Upper lobe of left lung (tissue), 6 donors: ENCODE data around the gene EXTL1. TPM values are rescaled to one million over a fixed set of nuclear protein-coding genes. Genes with fewer than 3 reads are reported as not detected.

Experiments
- ATAC-seq, 2 donors: fragments of 200-7000 bp; cut with Tn5 transposase; one replicate each; pipeline ENCODE4 v1.9.1; 2022; ENCODE audit warnings: mild to moderate bottlenecking in 2 of 2, moderate library complexity in 2 of 2; ENCODE audit not compliant: low FRiP score in 2 of 2
- DNase-seq, 2 donors: peaks; one replicate each; pipeline ENCODE4 v3.0.0-alpha.2; 2019 to 2020
- H3K27ac ChIP-seq, 4 donors: fragments of 200-600 bp; sonication (generic); one replicate each; pipeline ENCODE4 v1.5.1; 2016 to 2019
- H3K27me3 ChIP-seq, 4 donors: fragments of 200-600 bp; sonication (generic); one replicate each; pipeline ENCODE4 v1.5.1; 2017 to 2019
- H3K36me3 ChIP-seq, 4 donors: fragments of 200-600 bp; sonication (generic); one replicate each; pipeline ENCODE4 v1.5.1; 2016 to 2019
- H3K4me1 ChIP-seq, 4 donors: fragments of 200-600 bp; sonication (generic); one replicate each; pipeline ENCODE4 v1.5.1; 2018 to 2019
- H3K4me3 ChIP-seq, 4 donors: fragments of 200-600 bp; sonication (generic); one replicate each; pipeline ENCODE4 v1.5.1; 2017 to 2019; ENCODE audit warnings: mild to moderate bottlenecking in 2 of 4, moderate library complexity in 1 of 4
- H3K9me3 ChIP-seq, 4 donors: fragments of 200-600 bp; sonication (generic); one replicate each; pipeline ENCODE4 v1.5.1; 2018 to 2019
- CTCF ChIP-seq, 6 experiments: fragments of 450-650 bp in 4 of 6; fragments of 200-600 bp in 2 of 6; sonication (generic) in 2 of 6; IDR thresholded peaks; one replicate each; pipeline ENCODE4 v1.5.1; 2016 to 2019; ENCODE audit warnings: antibody characterized with exemption in 6 of 6
- EP300 ChIP-seq, 4 donors: sonication (generic); formaldehyde crosslinking; IDR thresholded peaks; one replicate each; pipeline ENCODE4 v1.5.1; 2017; ENCODE audit warnings: antibody characterized with exemption in 4 of 4, control low read depth in 2 of 4
- POLR2A ChIP-seq, 4 donors: fragments of 450-650 bp; IDR thresholded peaks; one replicate each; pipeline ENCODE4 v1.5.1; 2016 to 2017; ENCODE audit warnings: antibody characterized with exemption in 4 of 4, mild to moderate bottlenecking in 2 of 4
- POLR2AphosphoS5 ChIP-seq, 2 donors: sonication (generic); formaldehyde crosslinking; IDR thresholded peaks; one replicate each; pipeline ENCODE4 v1.5.1; 2017; ENCODE audit warnings: antibody characterized with exemption in 2 of 2
- WGBS, 2 donors: methylation state at CpG; one replicate each; pipeline ENCODE4 v1.1.5; 2017 to 2018; 5-methylcytosine and 5-hydroxymethylcytosine counted together
- total RNA-seq, 6 donors: library from RNA; depleted of rRNA in 4 of 6; stranded (reverse); fragments of >200 nt in 4 of 6; gene quantifications; one replicate each; pipeline versions ENCODE4 v1.1.0 to v1.2.1, GENCODE V29; 2016 to 2021
- donor health status: DM: no; HTN: no; CAD: no; lungs with moderate emphysema.
- donor health status: DM: no; HTN: yes; CAD: no; lungs with severe emphysema.

The EXTL1 gene
- total RNA-seq, 6 donors from 2014 or later: under 0.01 to 0.24 (median 0.20) TPM; not detected in 3

- ATAC-seq: no peak
- no peaks in the 10 kb centered on the region for H3K4me1 ChIP-seq
- no peaks in the 10 kb centered on the region for H3K9me3 ChIP-seq
- H3K36me3 ChIP-seq: no peaks in the 10 kb centered on the region
- no peak overlapping the region for H3K27ac ChIP-seq
- WGBS, 2 donors: 87 to 90% methylated on average over 2 of the region's 2 CpGs
- DNase-seq: no peak
- H3K27me3 ChIP-seq: no peaks in the 10 kb centered on the region
- TF ChIP-seq POLR2AphosphoS5 (IDR thresholded peaks at IDR 0.05) (no peak), POLR2A (IDR thresholded peaks at IDR 0.05) (no peak), CTCF (IDR thresholded peaks at IDR 0.05) (no peak), EP300 (IDR thresholded peaks at IDR 0.05) (no peak)
- H3K4me3 ChIP-seq: no peak overlapping the region
These were observed 33.5 kb downstream of the EXTL1 start for GRCh38 chr1:26055041-26055440.

- TF ChIP-seq EP300 (IDR thresholded peaks at IDR 0.05): no peak
- no peak for TF ChIP-seq CTCF (IDR thresholded peaks at IDR 0.05)
- TF ChIP-seq POLR2AphosphoS5 (IDR thresholded peaks at IDR 0.05): no peak
- TF ChIP-seq POLR2A (IDR thresholded peaks at IDR 0.05): no peak
- no peaks in the 10 kb centered on the region for H3K27me3 ChIP-seq
- WGBS, 2 donors: 80 to 90% methylated on average over 1 to 2 of the region's 2 CpGs
- no peaks in the 10 kb centered on the region for H3K36me3 ChIP-seq
- no peaks in the 10 kb centered on the region for H3K4me1 ChIP-seq
- DNase-seq (no peak), ATAC-seq (no peak)
- no peaks in the 10 kb centered on the region for H3K9me3 ChIP-seq
- H3K4me3 ChIP-seq: no peak overlapping the region
- no peak overlapping the region for H3K27ac ChIP-seq
These were observed 35.6 kb downstream of the EXTL1 start for GRCh38 chr1:26057189-26057588.

- Histone ChIP-seq H3K27ac (no peak overlapping the region), H3K27me3 (no peaks in the 10 kb centered on the region), H3K4me3 (no peak overlapping the region), H3K36me3 (no peaks in the 10 kb centered on the region), H3K9me3 (no peaks in the 10 kb centered on the region), H3K4me1 (no peaks in the 10 kb centered on the region)
- no peak for DNase-seq
- no peak for ATAC-seq
- TF ChIP-seq POLR2A (IDR thresholded peaks at IDR 0.05): no peak
- TF ChIP-seq CTCF (IDR thresholded peaks at IDR 0.05): no peak
- TF ChIP-seq POLR2AphosphoS5 (IDR thresholded peaks at IDR 0.05): no peak
- no peak for TF ChIP-seq EP300 (IDR thresholded peaks at IDR 0.05)
- 80 to 89% methylated on average over 5 of the region's 5 CpGs for WGBS, 2 donors
These were observed 36.5 kb downstream of the EXTL1 start for GRCh38 chr1:26058052-26058595.

DNA sequence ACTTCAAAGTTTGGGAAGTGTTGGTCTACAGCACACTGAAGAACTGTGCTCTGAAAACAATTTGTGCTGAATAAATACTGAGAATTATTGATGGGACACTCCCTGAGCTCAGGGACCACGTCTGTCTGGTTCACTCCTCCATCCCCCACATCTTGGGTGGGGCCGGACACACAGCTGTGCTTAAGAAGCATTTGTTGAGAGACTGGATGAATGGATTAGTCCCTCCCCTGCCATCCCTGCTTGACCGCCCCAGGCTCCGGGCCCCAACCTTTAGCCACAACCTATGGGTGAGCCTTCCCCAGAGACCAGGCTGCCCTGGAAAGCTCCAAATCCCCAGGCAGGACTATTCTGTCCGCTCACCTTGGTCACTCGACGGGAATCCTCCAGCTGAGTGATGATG lies 38.3 kb downstream of the EXTL1 start:
- Histone ChIP-seq H3K36me3 (no peaks in the 10 kb centered on the region), H3K27ac (no peak overlapping the region), H3K4me3 (no peak overlapping the region), H3K27me3 (no peaks in the 10 kb centered on the region), H3K4me1 (no peaks in the 10 kb centered on the region), H3K9me3 (no peaks in the 10 kb centered on the region)
- TF ChIP-seq EP300 (IDR thresholded peaks at IDR 0.05) (no peak), CTCF (IDR thresholded peaks at IDR 0.05) (no peak), POLR2A (IDR thresholded peaks at IDR 0.05) (no peak), POLR2AphosphoS5 (IDR thresholded peaks at IDR 0.05) (no peak)
- WGBS, 2 donors: 26 to 71% methylated on average over 2 to 7 of the region's 7 CpGs
- DNase-seq: no peak
- no peak for ATAC-seq
